HG03108 (cell line): Measurements from ENCODE around the gene PHF10.
A peak's percentile ranks its signal among the peaks of the same experiment; 100 is the strongest.
"Not testable (repeated sequence)": the region's sequence is repeated elsewhere in the genome, so short reads cannot be mapped to it uniquely, and the experiment has no call there.

Source experiments
- ATAC-seq: cut with Tn5 transposase; IDR thresholded peaks from one replicate; pipeline ENCODE4 v1.9.1; 2021; ENCODE audit warnings: moderate library complexity; ENCODE audit not compliant: unreplicated experiment

Gene PHF10

GRCh38 chr6:169723200-169723909 lies 945 bp downstream of the PHF10 start:
- peak; percentile 30 for ATAC-seq

GRCh38 chr6:169722362-169723199 lies 1.7 kb downstream of the PHF10 start:
- ATAC-seq: no peak

DNA sequence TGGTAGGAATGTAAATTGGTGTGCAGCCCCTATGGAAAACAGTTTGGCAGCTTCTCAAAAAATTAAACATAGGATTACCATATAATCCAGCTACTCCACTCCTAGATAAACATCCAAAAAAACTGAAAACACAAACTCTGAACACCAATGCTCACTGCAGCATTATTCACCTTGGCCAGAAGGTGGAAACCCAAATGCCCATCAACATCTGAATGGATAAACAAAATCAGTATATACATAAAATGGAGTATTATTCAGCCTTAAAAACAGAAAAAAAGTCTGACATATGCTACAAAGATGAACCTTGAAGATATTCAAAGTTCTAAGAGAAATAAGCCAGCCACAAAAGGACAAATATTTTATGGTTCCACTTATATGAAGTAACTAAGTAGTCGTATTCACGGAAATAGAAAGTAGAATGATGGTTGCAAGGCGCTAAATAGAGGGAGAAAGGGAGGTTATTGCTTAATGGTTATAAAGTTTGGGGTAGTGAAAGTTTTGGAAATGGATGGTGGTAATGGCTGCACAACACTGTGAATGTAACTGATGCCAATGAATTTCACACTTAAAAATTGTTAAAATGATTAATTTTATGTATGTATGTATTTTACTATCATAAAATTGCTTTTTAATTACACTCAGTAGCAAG lies 4.0 kb downstream of the PHF10 start:
- ATAC-seq: no peak

GRCh38 chr6:169719117-169719516 lies 5.2 kb downstream of the PHF10 start:
- no peak for ATAC-seq

GRCh38 chr6:169714595-169714994 lies 9.7 kb downstream of the PHF10 start:
- ATAC-seq: no peak

- no peak for ATAC-seq
Observed at GRCh38 chr6:169714178-169714577, 10.1 kb downstream of the PHF10 start.

DNA sequence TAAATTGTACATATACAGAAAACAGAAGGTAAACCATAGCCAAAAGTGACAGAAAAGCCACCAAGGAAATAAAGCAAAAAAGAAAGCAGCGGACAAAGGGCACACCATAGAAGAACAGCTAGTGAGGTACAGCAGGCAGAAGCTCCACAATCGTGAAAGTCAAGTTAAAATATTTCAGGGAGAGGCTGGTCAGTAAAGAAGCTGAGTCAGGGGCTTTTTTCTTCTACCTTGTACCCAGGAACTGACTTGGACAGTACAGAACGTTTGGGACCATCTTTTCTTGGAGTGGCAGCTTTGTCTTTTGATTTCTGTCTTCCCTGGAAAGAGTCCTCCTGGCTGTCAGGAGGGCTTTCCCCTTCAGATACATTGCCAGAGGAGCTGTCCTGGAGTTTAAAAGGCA lies 14.3 kb downstream of the PHF10 start:
- no peak for ATAC-seq

DNA sequence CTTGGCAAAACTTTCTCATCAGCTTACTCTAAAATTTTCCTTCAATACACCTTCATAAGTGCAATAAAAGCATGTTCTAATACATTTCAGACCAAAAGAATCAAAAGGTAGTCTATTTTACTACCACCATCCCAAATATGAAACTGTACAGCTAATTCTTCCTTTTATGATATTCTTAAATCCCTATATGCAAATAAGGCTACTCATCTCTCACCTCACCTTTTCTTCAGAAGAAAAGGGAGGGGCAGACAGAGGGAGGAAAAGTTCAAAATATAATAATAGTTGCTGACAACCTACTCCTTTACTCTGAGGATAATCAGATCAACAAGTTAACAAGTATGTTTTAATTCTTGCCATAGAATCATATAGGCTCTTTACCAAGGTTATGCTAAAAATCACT lies 15.0 kb downstream of the PHF10 start:
- no peak for ATAC-seq

DNA sequence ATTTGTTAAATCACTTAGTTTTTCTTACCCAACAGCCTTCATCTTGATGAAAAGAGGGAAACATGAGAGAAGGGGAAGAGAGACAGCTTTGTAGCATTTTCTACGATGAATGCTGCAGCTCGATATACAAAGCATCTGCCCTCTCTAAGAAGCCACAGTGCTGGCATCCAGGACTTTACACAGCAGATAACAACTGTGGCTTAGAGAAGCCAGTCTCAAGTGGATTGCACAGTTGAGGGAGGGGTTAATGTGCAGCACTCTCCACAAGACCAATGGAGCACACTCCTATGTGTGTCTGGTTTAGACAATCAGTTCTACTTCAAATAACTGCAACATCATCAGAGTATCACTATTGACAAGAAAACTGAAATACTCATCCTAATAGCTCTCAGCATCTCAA lies 16.5 kb downstream of the PHF10 start:
- no peak for ATAC-seq

GRCh38 chr6:169702840-169703246 lies 21.5 kb downstream of the PHF10 start:
- ATAC-seq: peak; percentile 10

DNA sequence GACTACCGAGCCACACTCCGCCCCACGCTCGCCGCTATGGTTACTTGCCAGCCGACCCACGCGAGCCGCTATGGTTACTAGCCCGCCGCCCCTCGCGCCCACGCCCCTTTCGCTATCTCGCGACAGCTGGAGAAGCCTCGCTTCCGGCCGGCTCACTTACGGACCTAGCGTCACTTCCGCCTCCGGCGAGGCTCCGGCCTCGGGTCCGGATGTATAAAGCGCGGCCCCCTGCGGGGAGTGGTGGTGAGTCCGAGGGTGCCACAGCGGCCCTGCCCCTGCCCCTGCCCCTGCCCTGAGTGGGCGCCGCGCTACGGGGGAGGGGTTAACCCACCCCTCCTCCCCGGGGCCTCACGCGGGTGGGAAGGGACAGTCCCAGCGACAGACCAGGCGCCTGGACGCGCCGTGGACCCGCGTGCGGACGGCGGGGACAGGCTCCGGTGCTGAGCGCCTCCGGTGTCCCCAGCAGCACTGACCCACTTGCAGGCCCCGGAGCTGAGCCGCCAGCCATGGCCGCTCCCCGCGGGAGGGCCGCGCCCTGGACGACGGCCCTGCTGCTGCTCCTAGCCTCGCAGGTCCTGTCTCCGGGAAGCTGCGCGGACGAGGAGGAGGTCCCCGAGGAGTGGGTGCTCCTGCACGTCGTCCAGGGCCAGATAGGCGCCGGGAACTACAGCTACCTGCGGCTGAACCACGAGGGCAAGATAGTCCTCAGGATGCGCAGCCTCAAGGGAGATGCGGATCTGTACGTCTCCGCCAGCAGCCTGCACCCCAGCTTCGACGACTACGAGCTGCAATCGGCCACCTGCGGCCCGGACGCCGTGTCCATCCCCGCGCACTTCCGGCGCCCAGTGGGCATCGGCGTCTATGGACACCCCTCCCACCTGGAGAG lies 22.1 kb downstream of the PHF10 start, which contains the start of the genes C6orf120 and WDR27:
C6orf120 (plus strand) TSS at position 173 of the 886 bp plus-strand sequence; CDS start at position 507, 334 bp downstream.
WDR27 (minus strand) TSS at position 76 of the 886 bp plus-strand sequence. CDS start 13,024 bp downstream, outside the sequence.
- peak; percentile 95 for ATAC-seq

GRCh38 chr6:169701311-169701953 lies 22.9 kb downstream of the PHF10 start:
- no peak for ATAC-seq

DNA sequence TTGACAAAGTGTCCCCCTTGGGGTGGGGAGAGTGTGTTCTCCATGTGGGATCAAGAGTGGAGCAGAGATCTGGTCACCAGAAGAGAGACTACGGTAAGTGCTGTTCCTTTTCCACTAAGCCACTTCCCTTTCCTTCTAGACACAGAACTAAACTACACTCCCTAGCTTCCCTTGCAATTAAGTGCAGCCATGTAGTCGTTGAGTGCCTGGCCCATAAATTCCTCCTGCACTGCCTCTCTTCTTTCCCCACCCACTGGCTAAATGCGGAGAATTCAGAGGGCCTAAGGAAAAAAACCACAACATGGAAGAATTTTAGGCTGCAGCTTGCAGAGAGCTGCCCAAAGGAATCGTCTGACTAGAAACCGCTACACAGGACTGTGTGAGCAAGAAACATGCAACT lies 24.0 kb downstream of the PHF10 start:
- no peak for ATAC-seq

DNA sequence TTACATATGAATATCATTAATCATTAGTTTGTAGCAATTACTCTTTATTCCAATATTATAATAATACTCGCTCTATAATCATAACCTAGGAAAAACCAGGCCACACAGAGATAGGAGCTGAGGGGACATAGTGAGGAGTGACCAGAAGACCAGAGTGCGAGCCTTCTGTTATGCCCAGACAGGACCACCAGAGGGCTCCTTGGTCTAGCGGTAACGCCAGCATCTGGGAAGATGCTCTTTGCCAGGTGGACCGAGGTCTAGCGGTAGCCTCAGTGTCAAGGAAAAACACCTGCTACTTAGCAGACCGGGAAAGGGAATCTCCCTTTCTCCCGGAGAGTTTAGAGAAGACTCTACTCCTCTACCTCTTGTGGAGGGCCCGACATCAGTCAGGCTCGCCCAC lies 27.2 kb downstream of the PHF10 start:
- ATAC-seq: not testable (repeated sequence)

DNA sequence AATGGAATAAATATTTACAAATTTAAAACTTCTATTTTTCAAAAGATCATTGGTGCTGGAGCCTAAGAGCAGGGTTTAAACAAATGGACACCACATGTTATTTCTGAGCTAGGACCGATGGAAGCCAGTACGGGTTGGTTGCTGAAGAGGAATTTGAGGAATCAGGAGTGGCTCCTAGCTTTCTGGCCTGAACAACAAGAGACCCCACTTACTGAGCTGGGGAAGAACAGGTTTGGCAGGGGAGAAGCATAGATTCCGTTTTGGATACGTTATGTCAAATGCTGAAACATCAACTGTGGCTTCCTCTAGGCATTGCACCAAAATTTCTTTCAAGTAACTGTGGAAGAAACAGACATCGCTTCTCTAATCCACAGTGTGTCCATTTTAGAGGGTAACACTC lies 29.2 kb downstream of the PHF10 start:
- no peak for ATAC-seq

DNA sequence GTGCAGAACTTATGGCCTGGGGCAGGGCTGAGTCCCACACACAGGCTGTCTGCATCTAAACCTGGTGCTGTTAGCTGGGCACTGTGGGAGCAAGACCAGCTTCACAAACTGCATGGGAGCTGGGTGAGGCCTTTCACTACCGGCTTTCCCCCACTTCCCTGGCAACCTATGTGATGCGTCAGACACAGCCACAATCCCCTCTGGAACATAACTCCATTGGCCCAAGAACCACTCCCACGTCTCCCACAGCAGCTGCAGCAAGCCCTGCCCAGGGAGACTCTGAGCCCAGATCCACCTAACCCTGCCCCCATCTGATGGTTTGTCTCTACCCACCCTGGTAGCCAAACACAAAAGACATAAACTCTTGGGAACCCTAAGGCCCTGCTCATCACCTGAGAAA lies 31.8 kb downstream of the PHF10 start:
- no peak for ATAC-seq

- ATAC-seq: no peak
Observed at GRCh38 chr6:169691260-169691659, 33.0 kb downstream of the PHF10 start.

DNA sequence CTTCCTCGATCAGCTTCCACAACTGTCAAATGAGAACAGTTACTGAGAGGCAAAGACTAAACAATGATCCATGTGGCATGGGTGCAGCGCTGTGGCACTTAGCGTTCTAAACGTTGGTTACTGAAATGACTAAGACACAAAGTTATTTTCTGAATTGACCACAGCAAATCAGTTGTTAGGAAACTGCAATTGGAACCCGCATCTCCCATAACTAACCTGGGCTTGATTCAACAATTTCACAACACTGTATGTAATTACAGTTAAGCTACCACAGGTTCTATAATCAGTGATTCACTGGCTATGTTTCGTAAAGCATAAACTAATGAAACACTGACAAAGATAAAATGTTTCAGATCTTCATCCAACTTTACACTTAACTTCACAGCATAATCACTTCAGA lies 35.0 kb downstream of the PHF10 start:
- no peak for ATAC-seq

GRCh38 chr6:169685860-169686259 lies 38.4 kb downstream of the PHF10 start:
- ATAC-seq: no peak

- no peak for ATAC-seq
Observed at GRCh38 chr6:169684056-169684455, 40.2 kb downstream of the PHF10 start.
